Gastrocnemius medialis (tissue), 4 donors: ENCODE results near the gene ZC3H18. TPM values are rescaled to one million over a fixed set of nuclear protein-coding genes. Genes with fewer than 3 reads are reported as not detected.
"Not testable (repeated sequence)": the region's sequence is repeated elsewhere in the genome, so short reads cannot be mapped to it uniquely, and the experiment has no call there.

Experiments used
- ATAC-seq, 2 donors: fragments of 150-250 bp; one replicate each; pipeline ENCODE4 v1.9.1; 2016
- DNase-seq, 2 donors: peaks; one replicate each; pipeline ENCODE4 v3.0.0-alpha.2; 2019
- H3K27ac ChIP-seq, 4 donors: fragments of 200-600 bp; sonication (generic); 1 replicate in 1 of 4; 2 replicates in 3 of 4; pipeline ENCODE4 v1.5.1; 2016 to 2018; ENCODE audit warnings: mild to moderate bottlenecking in 2 of 4, moderate library complexity in 1 of 4
- H3K27me3 ChIP-seq, 3 donors: fragments of 200-600 bp; sonication (generic) in 2 of 3; 1 replicate in 1 of 3; 2 replicates in 2 of 3; pipeline versions ENCODE4 v1.5.1 to v1.6.0; 2016 to 2019; ENCODE audit warnings: mild to moderate bottlenecking in 1 of 3, moderate library complexity in 1 of 3
- H3K36me3 ChIP-seq, 2 donors: fragments of 200-600 bp; sonication (generic) in 1 of 2; one replicate each; pipeline ENCODE4 v1.5.1; 2017 to 2018
- H3K4me1 ChIP-seq, 2 donors: fragments of 200-600 bp; sonication (generic) in 1 of 2; one replicate each; pipeline ENCODE4 v1.5.1; 2016 to 2017; ENCODE audit warnings: mild to moderate bottlenecking in 2 of 2
- H3K4me3 ChIP-seq, 4 donors: fragments of 200-600 bp; sonication (generic) in 3 of 4; 1 replicate in 1 of 4; 2 replicates in 3 of 4; pipeline ENCODE4 v1.5.1; 2016 to 2019; ENCODE audit warnings: mild to moderate bottlenecking in 2 of 4
- H3K9me3 ChIP-seq, 3 donors: fragments of 200-600 bp; sonication (generic) in 2 of 3; 1 replicate in 1 of 3; 2 replicates in 2 of 3; pipeline ENCODE4 v1.5.1; 2016 to 2019
- CTCF ChIP-seq, 5 experiments: fragments of 450-650 bp in 3 of 5; fragments of 200-600 bp in 2 of 5; sonication (generic) in 2 of 5; IDR thresholded peaks in 4 of 5; conservative IDR thresholded peaks in 1 of 5; 1 replicate in 4 of 5; 2 replicates in 1 of 5; pipeline ENCODE4 v1.5.1; 2016 to 2019; ENCODE audit warnings: antibody characterized with exemption in 5 of 5, mild to moderate bottlenecking in 3 of 5, moderate library complexity in 3 of 5
- POLR2A ChIP-seq, 2 donors: fragments of 450-650 bp; IDR thresholded peaks; one replicate each; pipeline ENCODE4 v1.6.1; 2017; ENCODE audit warnings: antibody characterized with exemption in 2 of 2, mild to moderate bottlenecking in 2 of 2, moderate library complexity in 2 of 2
- in situ Hi-C, 4 donors: fragments of 200-750 bp; cut with MboI; loops; one replicate each; pipeline versions ENCODE4 v1.15.0 to v1.8.0; 2017; ENCODE audit warnings: low sequenced_read_pairs in 4 of 4
- intact Hi-C: fragments of 100-400 bp; cut with DNase I; formaldehyde crosslinking; loops from one replicate; pipeline ENCODE4 v1.15.1; 2023; ENCODE audit warnings: low total_unique reads
- total RNA-seq, 4 donors: library from RNA; depleted of rRNA; stranded (reverse); fragments of >200 nt; gene quantifications; one replicate each; pipeline versions ENCODE4 v1.1.0 to v1.2.3, GENCODE V29; 2016

The ZC3H18 gene
- total RNA-seq, 4 donors from 2014 or later, result 10.9 to 20.5 (median 18.4) TPM

- H3K27ac ChIP-seq, result no peak overlapping the region
- in situ Hi-C loops, result no loop called here
- peaks cover 2 to 45% of the 10 kb centered on the region in 2 donors for H3K36me3 ChIP-seq
- H3K9me3 ChIP-seq, result no peaks in the 10 kb centered on the region
- intact Hi-C loops, result no loop called here
- DNase-seq (no peak), ATAC-seq (no peak)
- TF ChIP-seq POLR2A (IDR thresholded peaks at IDR 0.05) (no peak), CTCF (IDR thresholded peaks at IDR 0.05 in 4 of 5, conservative IDR thresholded peaks at IDR 0.05 in 1 of 5) (no peak)
- no peaks in the 10 kb centered on the region for H3K27me3 ChIP-seq
- H3K4me3 ChIP-seq, result no peak overlapping the region
- no peaks in the 10 kb centered on the region for H3K4me1 ChIP-seq
Measured at GRCh38 chr16:88602091-88602490, 31.9 kb downstream of the ZC3H18 start.

- no peaks in the 10 kb centered on the region for H3K4me1 ChIP-seq
- TF ChIP-seq CTCF (IDR thresholded peaks at IDR 0.05 in 4 of 5, conservative IDR thresholded peaks at IDR 0.05 in 1 of 5) (no peak), POLR2A (IDR thresholded peaks at IDR 0.05) (no peak)
- H3K9me3 ChIP-seq, result no peaks in the 10 kb centered on the region
- intact Hi-C loops, result no loop called here
- H3K36me3 ChIP-seq, result peaks cover 0 to 45% of the 10 kb centered on the region in 2 donors
- in situ Hi-C loops, result no loop called here
- H3K27ac ChIP-seq, result no peak overlapping the region
- ATAC-seq, result no peak
- no peak overlapping the region for H3K4me3 ChIP-seq
- no peak for DNase-seq
- H3K27me3 ChIP-seq, result no peaks in the 10 kb centered on the region
Measured at GRCh38 chr16:88605186-88606147, 35.3 kb downstream of the ZC3H18 start.

- in situ Hi-C loops (no loop called here), intact Hi-C loops (no loop called here)
- TF ChIP-seq POLR2A (IDR thresholded peaks at IDR 0.05), result no peak
- TF ChIP-seq CTCF (IDR thresholded peaks at IDR 0.05 in 4 of 5, conservative IDR thresholded peaks at IDR 0.05 in 1 of 5), result no peak
- ATAC-seq, result no peak
- no peak overlapping the region for H3K27ac ChIP-seq
- no peak overlapping the region for H3K4me3 ChIP-seq
- no peaks in the 10 kb centered on the region for H3K27me3 ChIP-seq
- H3K36me3 ChIP-seq, result peaks cover 0 to 47% of the 10 kb centered on the region in 2 donors
- no peaks in the 10 kb centered on the region for H3K4me1 ChIP-seq
- H3K9me3 ChIP-seq, result no peaks in the 10 kb centered on the region
- no peak for DNase-seq
Measured at GRCh38 chr16:88606148-88606757, 36.0 kb downstream of the ZC3H18 start.

GRCh38 chr16:88608076-88608475 is 37.9 kb downstream of the ZC3H18 start:
- TF ChIP-seq CTCF (IDR thresholded peaks at IDR 0.05 in 4 of 5, conservative IDR thresholded peaks at IDR 0.05 in 1 of 5) (no peak), POLR2A (IDR thresholded peaks at IDR 0.05) (no peak)
- H3K27ac ChIP-seq, result no peak overlapping the region
- no peaks in the 10 kb centered on the region for H3K9me3 ChIP-seq
- H3K4me1 ChIP-seq, result no peaks in the 10 kb centered on the region
- no peaks in the 10 kb centered on the region for H3K27me3 ChIP-seq
- intact Hi-C loops, result no loop called here
- ATAC-seq, result no peak
- in situ Hi-C loops, result no loop called here
- no peak overlapping the region for H3K4me3 ChIP-seq
- no peak for DNase-seq
- peaks cover 0 to 39% of the 10 kb centered on the region in 2 donors for H3K36me3 ChIP-seq

GRCh38 chr16:88609426-88609825 is 39.2 kb downstream of the ZC3H18 start:
- DNase-seq, H3K4me1 ChIP-seq, ATAC-seq, H3K27ac ChIP-seq, H3K9me3 ChIP-seq, intact Hi-C loops, in situ Hi-C loops, H3K27me3 ChIP-seq, H3K4me3 ChIP-seq: not testable (repeated sequence)
- H3K36me3 ChIP-seq, result peaks cover 0 to 39% of the 10 kb centered on the region in 2 donors
